Measurements from ENCODE around the gene RPH3AL.

The RPH3AL gene

DNA sequence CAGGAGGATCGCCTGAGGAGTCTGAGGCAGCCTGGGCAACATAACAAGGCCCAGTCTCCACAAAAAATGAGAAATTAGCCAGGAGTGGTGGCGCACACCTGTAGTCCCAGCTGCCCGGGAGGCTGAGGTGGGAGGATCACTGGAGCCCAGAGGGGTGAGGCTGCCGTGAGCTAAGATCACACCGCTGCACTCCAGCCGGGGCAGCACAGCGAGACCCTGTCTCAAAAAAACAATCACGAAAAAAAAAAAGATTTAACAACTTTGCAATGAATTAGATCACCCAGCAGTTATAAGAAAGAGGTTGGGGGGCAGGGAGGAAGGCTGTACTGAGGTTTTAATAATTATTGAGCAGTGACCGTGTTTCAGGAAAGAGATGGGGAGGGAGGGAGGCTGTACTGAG, 49.4 kb downstream of the RPH3AL start:
- in situ Hi-C loops (cut with MboI; ENCODE audit: low sequenced_read_pairs), result no loop called here

DNA sequence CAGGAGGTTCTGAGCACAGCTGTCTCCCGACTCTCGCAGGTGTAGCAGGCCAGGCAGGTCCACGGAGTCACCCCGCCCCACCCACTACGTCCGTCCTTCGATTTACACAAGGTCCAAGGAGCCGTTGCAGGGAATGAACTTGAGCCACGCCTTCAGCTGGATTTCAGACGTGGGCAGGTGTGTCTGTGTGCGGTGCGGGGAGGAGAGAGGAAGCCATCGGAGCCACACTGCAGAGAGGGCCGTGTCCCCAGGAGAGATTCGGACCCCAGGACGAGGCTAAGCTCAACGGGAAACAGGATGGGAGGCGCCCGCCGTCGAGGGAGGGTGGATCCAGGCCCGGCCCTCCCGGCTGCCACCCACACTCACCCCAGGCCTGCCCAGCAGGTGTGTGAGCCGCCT, 50.3 kb downstream of the RPH3AL start:
- in situ Hi-C loops (cut with MboI; ENCODE audit: low sequenced_read_pairs), result no loop called here

DNA sequence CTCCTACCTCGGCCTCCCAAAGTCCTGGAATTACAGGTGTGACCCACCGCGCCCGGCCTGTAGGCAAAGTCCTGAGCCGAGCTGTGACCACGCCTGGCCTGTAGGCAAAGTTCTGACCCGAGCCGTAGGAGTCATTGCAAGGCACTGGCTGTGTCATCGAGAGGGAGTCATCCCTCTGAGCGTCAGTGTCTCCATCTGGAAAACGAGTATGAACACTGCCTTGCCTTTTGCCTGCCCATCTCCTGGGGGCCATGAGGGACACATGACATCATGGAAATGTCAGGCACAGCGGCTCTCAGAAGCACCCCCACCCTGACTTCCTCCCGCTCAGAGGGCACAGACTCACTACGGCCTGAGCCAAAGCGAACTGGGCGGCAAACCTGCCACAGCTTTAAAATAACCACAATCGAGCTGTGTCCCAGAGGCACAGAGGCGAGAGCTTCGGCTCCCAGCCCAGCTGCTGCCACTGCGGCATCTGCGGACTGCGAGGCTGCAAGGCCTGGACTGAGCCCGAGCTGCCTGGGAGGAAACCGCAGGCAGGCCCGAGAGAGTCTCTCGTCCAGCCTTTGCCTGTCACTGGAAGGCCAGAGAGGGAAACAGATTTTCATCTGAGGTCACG, 50.8 kb downstream of the RPH3AL start:
- in situ Hi-C loops (cut with MboI; ENCODE audit: low sequenced_read_pairs), result no loop called here

DNA sequence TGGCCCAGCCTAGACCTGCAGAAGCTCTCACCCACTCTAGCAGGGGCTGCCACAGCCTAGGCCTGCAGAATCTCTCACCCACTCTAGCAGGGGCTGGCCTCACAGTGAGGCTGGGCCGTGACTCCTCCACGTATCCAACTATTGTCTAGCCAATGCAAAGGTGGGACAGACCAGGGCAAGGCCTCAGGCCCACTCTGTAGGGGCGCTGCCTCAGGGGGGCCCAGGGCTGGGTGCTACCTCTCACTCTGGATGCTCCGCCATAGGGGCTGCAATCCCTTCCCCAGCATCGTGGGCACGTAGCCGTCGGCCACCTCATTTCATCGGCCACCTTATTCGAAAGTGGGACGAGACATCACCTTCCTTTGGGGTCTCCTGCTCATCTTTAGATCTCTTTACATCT, 51.7 kb downstream of the RPH3AL start:
- in situ Hi-C loops (cut with MboI; ENCODE audit: low sequenced_read_pairs), result no loop called here

DNA sequence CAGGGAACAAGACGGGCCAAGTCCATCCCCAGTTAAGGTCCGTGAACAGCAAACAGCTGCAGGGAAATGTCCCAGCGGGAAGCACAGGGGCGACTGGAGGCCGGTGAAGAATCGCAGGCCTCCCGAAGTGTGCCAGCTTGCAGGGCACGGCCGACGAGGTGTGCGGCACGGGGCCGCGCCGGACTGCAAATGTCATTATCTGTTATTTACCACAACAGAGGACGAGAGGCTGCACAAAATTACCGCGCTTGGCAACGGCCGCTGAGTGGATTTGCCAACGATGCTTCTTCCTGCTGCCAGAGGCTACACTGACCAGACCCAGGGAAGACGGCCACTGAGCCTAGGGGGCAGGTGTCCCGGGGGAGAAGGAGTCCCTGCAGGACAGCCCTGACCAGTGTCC, 53.1 kb downstream of the RPH3AL start:
- in situ Hi-C loops (cut with MboI; ENCODE audit: low sequenced_read_pairs), result no loop called here

DNA sequence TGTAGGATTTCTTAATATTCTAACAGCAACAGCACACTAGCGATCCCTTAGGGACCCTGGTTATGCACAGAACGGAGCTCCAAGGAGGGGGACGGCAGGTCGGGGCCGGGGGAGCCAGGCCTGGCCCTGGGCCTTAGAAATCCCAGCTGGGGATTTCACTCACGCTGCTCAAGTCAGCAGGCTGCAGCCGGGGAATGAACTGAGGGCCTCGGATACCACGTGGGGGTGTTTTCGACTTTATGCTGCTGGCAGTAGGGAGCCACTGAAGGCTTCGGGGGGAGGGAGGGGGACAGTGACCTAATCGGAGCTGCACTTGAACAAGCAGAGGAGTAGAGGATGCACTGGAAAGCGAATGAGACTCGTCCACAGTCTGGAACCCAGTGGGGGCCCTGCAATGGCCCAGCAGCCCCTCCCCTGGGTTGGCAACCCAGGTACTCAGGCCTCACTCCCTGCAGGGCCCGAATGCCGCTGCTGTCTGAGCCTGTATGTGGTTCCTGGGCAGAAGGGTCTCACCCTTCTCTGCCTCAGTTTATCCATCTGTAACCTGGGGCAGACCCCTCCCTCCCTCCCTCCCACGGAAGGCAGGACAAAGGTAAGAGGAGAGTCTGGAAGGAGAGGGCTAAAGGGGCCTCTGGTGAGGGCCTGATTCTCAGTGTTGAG, 53.7 kb downstream of the RPH3AL start:
- in situ Hi-C loops (cut with MboI; ENCODE audit: low sequenced_read_pairs), result no loop called here

DNA sequence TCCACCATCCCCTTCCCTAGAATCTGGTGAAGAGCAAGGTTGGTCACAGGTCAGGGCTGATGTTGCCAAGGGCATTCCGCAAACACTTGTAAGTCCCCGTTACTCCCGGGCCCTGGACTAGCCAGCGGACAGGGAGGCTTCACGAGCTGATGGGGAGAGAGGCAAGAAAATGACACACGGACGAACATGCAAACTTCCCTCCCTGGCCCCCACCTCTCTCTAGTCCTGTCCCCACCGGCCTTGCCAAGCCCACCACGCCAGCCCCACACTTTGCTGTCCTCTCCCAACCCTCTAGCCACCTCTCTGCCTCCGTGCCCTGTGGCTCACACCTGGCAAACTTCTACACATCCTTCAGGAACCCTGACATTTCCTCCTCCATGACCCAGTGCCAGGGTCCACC, 54.8 kb downstream of the RPH3AL start:
- in situ Hi-C loops (cut with MboI; ENCODE audit: low sequenced_read_pairs), result no loop called here

DNA sequence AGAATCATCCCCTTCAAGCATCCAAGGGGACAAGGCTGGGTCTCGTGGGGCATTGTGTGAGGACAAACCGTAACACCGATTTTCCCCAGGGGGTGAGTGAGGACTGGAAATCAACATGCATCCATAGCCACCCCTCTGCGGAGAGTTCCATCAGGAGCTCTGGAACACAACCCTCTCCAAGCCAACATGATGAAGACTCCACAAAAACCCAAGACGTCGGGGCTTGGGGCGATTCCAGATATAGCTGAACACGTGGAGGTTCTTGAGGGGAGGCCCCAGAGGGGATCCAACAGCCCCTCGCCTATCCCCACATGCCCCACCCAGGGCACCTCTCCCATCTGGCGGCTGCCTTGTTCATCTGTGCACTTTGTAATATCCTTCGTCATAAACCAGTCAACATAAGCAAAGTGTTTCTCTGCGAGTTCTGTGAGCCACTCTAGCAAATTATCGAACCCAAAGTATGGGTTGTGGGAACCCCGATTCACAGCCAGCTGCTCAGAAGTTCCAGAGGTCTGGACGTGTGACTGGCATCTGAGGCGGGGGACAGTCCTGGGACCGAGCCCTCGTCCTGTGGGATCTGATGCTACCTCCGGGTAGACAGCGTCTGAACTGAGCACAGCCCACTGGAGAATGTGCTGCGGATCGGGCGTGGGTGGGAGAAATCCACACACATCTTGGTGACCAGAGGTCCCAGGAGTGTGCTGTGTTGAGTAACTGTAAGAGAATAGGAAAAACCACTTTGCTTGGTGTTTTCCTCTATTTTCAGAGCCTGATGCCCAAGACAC, 55.5 kb downstream of the RPH3AL start:
- in situ Hi-C loops (cut with MboI; ENCODE audit: low sequenced_read_pairs), result no loop called here

DNA sequence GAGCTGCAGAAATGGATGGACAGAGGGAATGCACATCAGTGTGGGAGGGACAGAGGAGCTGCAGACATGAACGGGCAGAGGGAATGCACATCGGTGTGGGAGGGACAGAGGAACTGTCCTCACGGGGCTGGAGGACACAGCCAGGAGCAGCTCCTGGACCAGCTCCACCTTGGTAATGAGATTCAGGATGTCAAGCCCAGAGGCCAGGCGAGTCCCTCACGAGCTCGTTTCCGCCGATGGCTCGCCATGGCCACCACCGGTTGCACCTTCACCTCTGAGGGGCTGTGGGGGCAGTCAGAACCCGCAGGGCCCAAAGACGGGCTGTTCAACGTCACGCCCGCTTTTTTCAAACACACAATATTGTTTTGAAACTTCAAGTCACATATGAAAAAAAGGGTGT, 56.2 kb downstream of the RPH3AL start:
- in situ Hi-C loops (cut with MboI; ENCODE audit: low sequenced_read_pairs), result no loop called here

DNA sequence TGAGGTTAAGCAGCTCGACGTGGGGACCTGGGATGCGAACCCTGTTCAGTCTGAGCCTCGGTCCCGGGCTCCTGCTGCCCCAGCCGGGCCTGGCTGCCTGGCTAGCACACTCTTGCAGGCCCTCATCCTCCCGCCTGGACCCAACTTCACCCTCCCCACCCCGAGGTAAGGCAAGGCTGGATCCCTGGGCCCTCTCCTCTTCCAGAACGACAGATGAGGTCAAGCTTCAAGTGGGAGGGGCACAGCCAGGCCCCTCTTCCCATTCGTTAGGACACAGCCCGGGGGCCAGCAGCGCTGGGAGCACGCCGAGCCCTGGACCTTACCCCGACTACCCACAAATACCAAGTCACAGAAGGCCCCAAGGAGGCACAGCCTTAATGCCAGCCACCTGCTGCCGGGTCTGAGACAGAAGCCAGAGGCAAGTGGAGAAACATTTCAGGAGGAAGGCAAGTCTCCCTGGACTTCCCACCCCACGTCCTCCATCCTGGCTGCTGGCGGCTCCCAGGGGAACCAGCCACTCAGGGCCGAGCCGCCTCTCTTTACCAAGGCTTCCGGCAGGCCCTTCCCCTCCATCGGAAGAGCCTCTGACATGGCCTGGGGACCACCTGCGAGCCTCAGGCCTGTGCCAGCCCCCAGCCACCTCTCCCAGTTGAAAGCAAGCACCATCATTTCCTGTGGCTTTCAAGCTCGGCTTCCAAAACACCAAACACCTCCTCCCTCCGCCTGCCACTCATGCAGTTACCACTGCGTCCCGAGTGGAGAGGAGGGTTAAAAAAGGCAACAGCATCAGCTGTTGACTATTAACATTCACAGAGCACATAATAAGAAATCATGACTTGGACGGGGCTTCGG, 59.9 kb downstream of the RPH3AL start:
- in situ Hi-C loops (cut with MboI; ENCODE audit: low sequenced_read_pairs), result no loop called here

DNA sequence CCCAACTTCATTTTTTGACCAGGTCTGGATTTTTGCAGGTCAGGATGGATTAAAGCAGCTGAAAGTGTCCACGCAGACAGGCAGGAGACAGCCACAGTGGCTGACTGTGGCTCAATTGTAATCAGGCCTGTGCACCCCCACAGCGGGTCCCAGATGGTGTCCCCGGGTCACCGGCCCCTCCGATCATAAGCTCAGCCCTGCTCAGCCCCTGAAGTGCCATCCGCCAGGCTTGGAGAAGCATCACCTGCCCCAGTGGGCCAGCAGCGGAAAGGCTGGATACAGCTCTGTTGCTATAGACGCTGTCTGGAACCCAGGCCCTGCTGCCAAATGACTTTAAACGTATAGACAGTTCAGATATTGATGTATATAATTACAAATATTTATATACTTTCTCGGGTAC, 60.6 kb downstream of the RPH3AL start:
- in situ Hi-C loops (cut with MboI; ENCODE audit: low sequenced_read_pairs), result no loop called here

DNA sequence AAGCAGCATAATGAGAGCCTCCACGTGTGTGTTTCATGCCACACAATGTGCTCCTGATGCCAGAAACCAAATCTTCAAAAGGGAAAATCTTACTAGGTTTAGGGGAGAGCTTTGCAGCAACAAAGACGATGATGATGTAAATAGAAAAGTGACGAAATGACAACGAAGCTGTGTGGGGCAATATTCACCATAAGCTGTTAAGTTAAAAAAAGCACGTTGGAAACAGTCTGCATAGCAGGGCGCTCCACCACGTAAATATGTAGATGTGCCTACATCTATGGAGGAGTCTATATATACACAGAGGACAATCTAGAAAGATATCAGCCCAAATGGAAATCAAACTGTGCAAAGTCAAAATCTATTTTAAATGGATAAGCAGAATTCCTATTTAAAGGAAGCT, 61.0 kb downstream of the RPH3AL start:
- in situ Hi-C loops (cut with MboI; ENCODE audit: low sequenced_read_pairs), result no loop called here

DNA sequence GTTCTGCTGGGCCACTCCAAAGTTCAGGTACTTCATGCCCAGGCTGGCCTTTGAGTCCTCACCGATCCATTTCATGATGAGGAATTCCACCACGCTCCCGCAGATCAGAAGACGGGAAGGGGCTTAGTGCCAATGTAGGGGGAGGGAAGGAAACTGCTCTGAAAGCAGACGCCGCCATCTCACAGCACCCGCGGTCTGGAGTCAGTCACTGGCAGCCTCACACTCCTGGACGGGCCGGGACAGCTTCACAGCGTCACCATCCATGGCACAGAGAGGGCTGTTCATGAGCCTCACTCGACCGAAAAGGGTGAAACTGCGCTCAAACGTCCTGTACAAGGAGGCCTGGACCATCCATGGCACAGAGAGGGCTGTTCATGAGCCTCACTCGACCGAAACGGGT, 62.0 kb downstream of the RPH3AL start:
- in situ Hi-C loops (cut with MboI; ENCODE audit: low sequenced_read_pairs), result no loop called here

DNA sequence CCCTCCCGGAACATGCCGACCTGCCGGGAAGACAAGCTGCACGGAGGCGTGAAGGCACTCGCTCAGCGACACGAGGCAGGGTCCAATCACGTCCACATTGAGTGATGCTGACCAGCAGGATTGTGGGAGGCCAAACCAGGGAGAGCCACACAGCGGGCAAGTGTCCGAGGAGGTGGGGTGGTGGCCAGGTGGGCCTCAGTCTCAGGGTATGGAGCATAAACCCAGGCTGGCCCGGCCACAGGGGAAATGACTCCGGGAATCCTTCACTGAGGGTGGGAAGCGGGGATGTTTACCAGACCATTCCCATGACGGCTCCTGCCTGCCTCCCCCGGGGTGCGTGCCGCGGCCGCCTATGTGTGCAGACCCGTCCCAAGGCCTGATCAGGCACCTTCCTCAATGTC, 62.5 kb downstream of the RPH3AL start:
- in situ Hi-C loops (cut with MboI; ENCODE audit: low sequenced_read_pairs), result no loop called here

DNA sequence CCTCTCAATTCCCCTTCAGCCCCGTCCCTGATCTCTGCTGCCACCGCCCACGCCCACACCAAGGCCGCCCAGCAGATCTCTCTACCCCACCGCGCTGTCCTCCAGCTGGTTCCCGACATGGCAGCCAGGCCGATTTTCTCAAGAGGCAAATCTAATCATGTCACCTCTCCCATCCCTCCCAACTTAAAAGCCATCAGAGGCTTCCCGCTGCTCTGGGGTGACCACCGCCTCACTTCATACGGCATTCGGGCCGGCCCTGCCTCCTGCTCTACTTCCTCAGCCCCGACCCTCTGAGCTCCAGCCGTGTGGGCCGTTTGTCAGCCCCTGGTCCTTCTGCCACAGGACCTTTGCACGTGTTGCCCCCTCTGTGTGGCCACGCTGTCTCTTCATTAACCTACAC, 63.2 kb downstream of the RPH3AL start:
- in situ Hi-C loops (cut with MboI; ENCODE audit: low sequenced_read_pairs), result no loop called here

DNA sequence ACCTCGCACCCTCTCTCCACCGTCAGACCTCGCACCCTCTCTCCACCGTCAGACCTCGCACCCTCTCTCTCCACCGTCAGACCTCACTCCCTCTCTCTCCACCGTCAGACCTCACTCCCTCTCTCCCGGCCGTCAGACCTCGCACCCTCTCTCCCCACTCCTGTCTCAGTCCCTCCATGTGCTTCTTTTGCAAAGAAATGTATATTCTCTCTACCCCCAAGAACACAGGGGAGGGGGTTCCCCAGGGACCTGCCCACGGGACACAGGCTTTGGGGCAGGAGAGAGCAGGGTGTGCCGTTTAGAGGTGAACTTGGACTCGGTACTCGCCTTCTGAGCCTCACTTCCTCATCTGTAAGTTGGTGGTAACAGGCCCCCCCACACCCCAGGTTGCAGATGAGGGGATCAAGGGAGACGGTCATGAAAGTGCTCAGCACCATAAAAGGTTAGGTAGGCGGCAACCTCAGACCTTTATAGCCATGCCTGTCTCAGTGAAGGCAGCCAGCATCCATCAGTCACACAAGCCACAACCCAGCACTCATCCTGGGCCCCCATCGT, 63.7 kb downstream of the RPH3AL start:
- in situ Hi-C loops (cut with MboI; ENCODE audit: low sequenced_read_pairs), result no loop called here

DNA sequence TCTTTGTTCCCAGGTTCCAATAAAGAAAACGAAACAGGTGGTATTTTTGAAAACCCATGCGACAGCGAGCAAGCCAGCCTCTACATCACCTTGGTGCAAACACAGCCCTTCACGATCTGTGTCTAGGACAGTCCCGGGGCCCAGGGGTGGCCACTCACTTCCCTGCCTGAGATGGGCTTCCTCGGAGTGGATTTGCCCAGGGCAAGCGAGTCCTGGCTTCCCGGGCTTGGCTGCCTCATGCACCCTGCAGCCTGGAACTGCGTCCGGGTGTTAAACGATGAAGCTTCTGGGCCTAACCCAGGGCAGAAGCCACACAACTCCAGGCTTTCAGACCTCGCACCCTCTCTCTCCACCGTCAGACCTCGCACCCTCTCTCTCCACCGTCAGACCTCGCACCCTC, 66.0 kb downstream of the RPH3AL start:
- in situ Hi-C loops (cut with MboI; ENCODE audit: low sequenced_read_pairs), result no loop called here

DNA sequence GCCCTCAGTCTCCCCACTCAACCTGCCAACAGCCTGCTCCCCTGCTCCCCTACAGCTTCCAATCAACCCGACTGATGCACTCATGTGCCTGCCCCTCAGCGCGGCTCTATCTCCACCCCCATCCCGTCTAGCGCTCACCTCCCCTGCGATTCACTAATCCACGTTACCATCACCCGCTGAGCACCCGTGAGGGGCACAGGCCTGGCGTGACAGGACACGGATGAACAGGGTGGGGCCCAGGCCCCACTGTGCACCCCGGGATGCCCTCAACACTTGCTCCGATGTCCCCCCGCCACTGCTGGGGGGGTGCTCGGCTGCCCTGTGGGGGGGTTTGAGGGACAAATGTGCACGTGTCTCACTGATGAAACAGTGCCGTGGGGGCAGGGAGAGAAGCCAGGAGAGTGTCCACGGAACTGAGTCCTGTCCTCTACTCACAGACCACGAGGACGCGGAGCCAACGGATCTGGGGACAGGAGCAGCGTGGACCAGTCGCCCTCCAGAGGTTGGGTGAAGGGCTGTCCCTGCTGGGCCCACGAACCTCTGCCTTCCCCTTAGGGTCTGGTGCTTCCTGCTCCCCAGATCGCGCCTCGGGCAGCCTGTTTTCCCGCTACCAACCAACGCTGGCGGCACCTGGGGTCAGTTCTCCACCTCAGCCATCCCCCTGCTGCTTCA, 66.7 kb downstream of the RPH3AL start:
- in situ Hi-C loops (cut with MboI; ENCODE audit: low sequenced_read_pairs), result no loop called here

DNA sequence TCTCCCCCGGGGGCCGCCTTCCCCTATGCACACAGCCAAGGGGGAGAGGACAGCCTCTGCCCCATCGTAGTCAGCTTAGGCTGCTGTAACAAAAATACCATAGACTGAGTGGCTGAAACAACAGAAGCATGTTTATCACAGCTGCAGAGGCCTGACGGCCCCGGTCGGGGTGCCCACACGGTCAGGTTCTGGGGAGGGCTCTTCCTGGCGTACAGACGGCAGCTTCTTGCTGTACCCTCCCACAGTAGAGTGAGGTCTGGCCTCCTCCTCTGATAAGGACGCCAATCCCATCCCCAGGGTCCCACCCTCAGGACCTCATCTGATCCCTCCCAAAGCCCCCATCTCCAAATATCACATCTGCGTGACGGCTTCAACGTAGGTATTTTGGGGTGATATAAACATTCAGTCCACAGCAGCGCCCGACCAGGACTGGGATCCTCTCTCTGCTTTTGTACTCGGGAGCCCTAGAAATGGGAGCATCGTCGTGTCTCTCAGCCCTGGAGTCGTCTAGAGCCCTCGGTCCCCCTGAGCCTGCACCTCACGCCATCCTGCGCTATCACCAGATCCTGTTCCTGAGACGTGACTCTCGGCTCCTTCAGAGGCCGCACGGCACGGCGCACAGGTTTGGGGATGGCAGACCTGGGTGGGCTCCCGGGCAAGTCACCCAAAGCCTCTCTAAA, 67.8 kb downstream of the RPH3AL start:
- in situ Hi-C loops (cut with MboI; ENCODE audit: low sequenced_read_pairs), result no loop called here

Data from HL-60/S4 (cell line).